GM21529 (cell line): ENCODE data around the gene NRIP3.

Source experiments
- ATAC-seq: cut with Tn5 transposase; IDR thresholded peaks from one replicate; pipeline ENCODE4 v1.9.1; 2021; ENCODE audit not compliant: unreplicated experiment

Gene NRIP3

GRCh38 chr11:8933931-8934330, 69.9 kb downstream of the NRIP3 start:
- ATAC-seq = no peak

- ATAC-seq = no peak
Measured at GRCh38 chr11:8932564-8933180, 71.1 kb downstream of the NRIP3 start, which contains the start of gene C11orf16. Gene C11orf16, minus strand, starts transcription at chr11:8932947. Its CDS starts 639 bp downstream, at chr11:8932308.
